Measurements from ENCODE around the gene HOXA4. TPM values are rescaled to one million over a fixed set of nuclear protein-coding genes. Genes with fewer than 3 reads are reported as not detected.

Gene HOXA4
- total and polyA plus RNA-seq, 2 of the 4 experiments (the other 2 are of a cell fraction): 0.36 to 8.0 TPM

GRCh38 chr7:27124902-27125689 is 5.5 kb downstream of the HOXA4 start:
- Histone ChIP-seq H3K9me3 (ENCODE audit: control insufficient read depth, insufficient read depth, low read length) (no peaks in the 10 kb centered on the region), H3K4ac (ENCODE audit: low read depth, low read length) (peak overlapping the region; percentile 77), H3K36me3 (ENCODE audit: control insufficient read depth, insufficient read depth, low read length) (peaks cover 3% of the 10 kb centered on the region; the same call in 1 of the 2 replicates), H4K20me1 (ENCODE audit: insufficient read depth, low read length) (no peaks in the 10 kb centered on the region), H4K91ac (ENCODE audit: insufficient read depth, low read depth, low read length) (peak overlapping the region; percentile 67), H2AK9ac (replicated peaks; ENCODE audit: low read depth, low read length, poor library complexity) (peak overlapping the region; percentile 30), H2BK15ac (ENCODE audit: low read depth, low read length) (peak overlapping the region; percentile 25; the same call in 1 of the 3 replicates), H4K8ac (ENCODE audit: low read depth in 2 of 2, low read length in 2 of 2) (peak overlapping the region; percentile 16 to 74; a peak in 2 of 4 replicates), H3K27ac (ENCODE audit: insufficient read depth, low read length) (peak overlapping the region; percentile 6), H3K56ac (ENCODE audit: extremely low read depth, insufficient read depth, low read length) (no peak overlapping the region), H3K9me1 (ENCODE audit: insufficient read depth, low read length) (peaks cover 7% of the 10 kb centered on the region), H2BK120ac (ENCODE audit: low read depth, low read length) (peak overlapping the region; percentile 94), H3K9ac (ENCODE audit: low read depth, low read length) (no peak overlapping the region), H3K18ac (ENCODE audit: low read depth, low read length) (peak overlapping the region; percentile 42; the same call in 1 of the 2 replicates), H3K79me1 (ENCODE audit: low read depth in 1 of 2, low read length in 2 of 2) (peaks cover 13 to 49% of the 10 kb centered on the region in 2 experiments), H3K23ac (ENCODE audit: low read depth, low read length) (peak overlapping the region; percentile 89), H2AK5ac (ENCODE audit: low read depth, low read length) (peak overlapping the region; percentile 77), H3K14ac (replicated peaks; ENCODE audit: low read depth, low read length) (0 out of 2 replicates have a peak overlapping the region, but pooled peaks have one; percentile 49), H4K5ac (ENCODE audit: low read depth, low read length) (0 out of 2 replicates have a peak overlapping the region, but pooled peaks have one; percentile 11), H3K27me3 (ENCODE audit: control insufficient read depth, insufficient read depth, low read length) (no peaks in the 10 kb centered on the region), H3K4me3 (ENCODE audit: insufficient read depth, low read depth, low read length) (no peak overlapping the region), H3K4me1 (ENCODE audit: control insufficient read depth, insufficient read depth, low read length) (peaks cover 29% of the 10 kb centered on the region), H3K4me2 (ENCODE audit: low read depth, low read length) (peak overlapping the region; percentile 60; the same call in 1 of the 2 replicates), H2BK5ac (ENCODE audit: low read depth, low read length, poor library complexity, severe bottlenecking) (peak overlapping the region; percentile 88), H2BK20ac (ENCODE audit: low read depth, low read length) (peak overlapping the region; percentile 23), H2AFZ (replicated peaks; ENCODE audit: low read length, poor library complexity) (no peak overlapping the region)
- DNase-seq (no peak), ATAC-seq (ENCODE audit: low read depth) (no peak)
- in situ Hi-C loops (cut with MboI; ENCODE audit: low sequenced_read_pairs): no loop called here
- dilution Hi-C loops (cut with HindIII; ENCODE audit: low sequenced_read_pairs, unreplicated experiment): no loop called here
- no TSS peak for BruUV-seq (replicated peaks)
- WGBS, 2 experiments (ENCODE audit: extremely low coverage in 2 of 2, insufficient read length in 1 of 2): no CpG with 5 or more reads among the region's 8 CpGs
- ChIA-PET CTCF (no interaction called here), POLR2A (ENCODE audit: unreplicated experiment) (no interaction called here)
- no peak for TF ChIP-seq RAD21 (IDR thresholded peaks at IDR 0.05; ENCODE audit: low read length)
- intact Hi-C loops (cut with micrococcal nuclease): loop anchor here (5.0 kb wide), 1 partner anchor 923 kb away; the partner anchor contains the start of genes CBX3 and HNRNPA2B1

All from IMR-90 (cell line).